Muscle of leg (tissue), 11 donors: Measurements from ENCODE around the gene RARA. TPM values are rescaled to one million over a fixed set of nuclear protein-coding genes. Genes with fewer than 3 reads are reported as not detected.

Experiments used
- DNase-seq: peaks from one replicate; pipeline ENCODE4 v3.0.0; 2013
- H3K27ac ChIP-seq: one replicate; pipeline ENCODE4 v1.5.1; 2013; ENCODE audit warnings: mild to moderate bottlenecking, low read length, control low read depth
- H3K27me3 ChIP-seq: one replicate; pipeline ENCODE4 v1.6.1; 2013; ENCODE audit warnings: low read length; ENCODE audit not compliant: control insufficient read depth, insufficient read depth
- H3K36me3 ChIP-seq: one replicate; pipeline ENCODE4 v1.6.1; 2013; ENCODE audit warnings: low read length; ENCODE audit not compliant: control insufficient read depth, insufficient read depth
- H3K4me1 ChIP-seq: one replicate; pipeline ENCODE4 v1.6.1; 2013; ENCODE audit warnings: low read length; ENCODE audit not compliant: control insufficient read depth, insufficient read depth
- H3K4me3 ChIP-seq: one replicate; pipeline ENCODE4 v1.5.1; 2013; ENCODE audit warnings: low read length, control low read depth
- H3K9me3 ChIP-seq: replicated peaks from 2 replicates; pipeline ENCODE4 v1.6.1; 2013; ENCODE audit warnings: low read depth, low read length; ENCODE audit not compliant: control insufficient read depth
- WGBS: methylation state at CpG from one replicate; pipeline ENCODE4 v1.1.5; 2013; ENCODE audit warnings: missing lambda C conversion rate; ENCODE audit not compliant: insufficient coverage; 5-methylcytosine and 5-hydroxymethylcytosine counted together
- polyA plus RNA-seq, 8 donors: library from polyadenylated mRNA; unstranded; fragments of 120-200 nt; gene quantifications; one replicate each; pipeline versions ENCODE4 v1.2.1 to v1.2.3, GENCODE V29; 2013; ENCODE audit warnings: inconsistent platforms in 1 of 8, low replicate concordance in 1 of 8; ENCODE audit not compliant: insufficient read length in 8 of 8, insufficient read depth in 1 of 8
- total RNA-seq: library from RNA; stranded (reverse); fragments of 120-200 nt; gene quantifications from one replicate; pipeline ENCODE4 v1.2.4, GENCODE V29; 2013

RARA gene
- total and polyA plus RNA-seq, 9 donors, result 28.2 to 77.2 (median 62.1) TPM

GRCh38 chr17:40314584-40314956, 5.6 kb downstream of the RARA start:
- H3K36me3 ChIP-seq, result no peaks in the 10 kb centered on the region
- no peaks in the 10 kb centered on the region for H3K27me3 ChIP-seq
- DNase-seq, result peak; percentile 86
- peaks cover 90% of the 10 kb centered on the region for H3K4me1 ChIP-seq
- peak overlapping the region; percentile 94 for H3K27ac ChIP-seq
- no CpG with 5 or more reads among the region's 3 CpGs for WGBS
- H3K9me3 ChIP-seq, result no peaks in the 10 kb centered on the region
- H3K4me3 ChIP-seq, result no peak overlapping the region

DNA sequence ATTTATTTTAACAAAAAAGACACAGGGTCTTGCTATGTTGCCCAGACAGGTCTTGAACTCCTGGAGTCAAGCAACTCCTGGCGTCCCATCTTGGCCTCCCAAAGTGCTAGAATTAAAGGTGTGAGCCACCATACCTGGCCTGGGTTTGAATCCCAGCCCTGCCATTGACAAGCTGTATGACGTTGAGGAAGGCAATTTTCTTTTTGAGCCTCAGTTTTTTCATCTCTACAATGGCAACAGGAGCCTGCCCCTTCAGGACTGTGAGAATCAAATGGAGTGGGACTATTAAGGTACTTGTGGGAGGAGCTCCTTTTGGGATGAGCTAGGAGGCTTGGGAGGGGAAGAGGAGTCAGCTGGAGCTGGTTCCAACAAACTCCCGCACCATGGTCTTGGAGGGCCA, 6.2 kb downstream of the RARA start:
- Histone ChIP-seq H3K27ac (peak overlapping the region; percentile 98), H3K36me3 (no peaks in the 10 kb centered on the region), H3K4me3 (no peak overlapping the region), H3K9me3 (no peaks in the 10 kb centered on the region), H3K27me3 (no peaks in the 10 kb centered on the region), H3K4me1 (peaks cover 90% of the 10 kb centered on the region)
- WGBS, result 100% methylated on average over 1 of the region's 3 CpGs
- no peak for DNase-seq

- peak overlapping the region; percentile 98 for H3K27ac ChIP-seq
- no peak overlapping the region for H3K4me3 ChIP-seq
Measured at GRCh38 chr17:40315678-40316570, 6.9 kb downstream of the RARA start.

GRCh38 chr17:40316571-40317344, 7.8 kb downstream of the RARA start:
- Histone ChIP-seq H3K27me3 (no peaks in the 10 kb centered on the region), H3K27ac (peak overlapping the region; percentile 98), H3K4me3 (peak overlapping the region; percentile 32), H3K36me3 (no peaks in the 10 kb centered on the region), H3K9me3 (no peaks in the 10 kb centered on the region), H3K4me1 (peaks cover 90% of the 10 kb centered on the region)
- DNase-seq, result peak; percentile 95
- WGBS, result 2% methylated on average over 30 of the region's 38 CpGs

More at GRCh38 chr17:40315678-40316570, 6.9 kb downstream of the RARA start:
- H3K36me3 ChIP-seq, result no peaks in the 10 kb centered on the region
- 34% methylated on average over 5 of the region's 9 CpGs for WGBS
- DNase-seq, result no peak
- H3K27me3 ChIP-seq, result no peaks in the 10 kb centered on the region
- H3K4me1 ChIP-seq, result peaks cover 90% of the 10 kb centered on the region
- no peaks in the 10 kb centered on the region for H3K9me3 ChIP-seq

- 5% methylated on average over 4 of the region's 6 CpGs for WGBS
- Histone ChIP-seq H3K27me3 (no peaks in the 10 kb centered on the region), H3K9me3 (no peaks in the 10 kb centered on the region), H3K36me3 (no peaks in the 10 kb centered on the region), H3K4me3 (peak overlapping the region; percentile 96), H3K27ac (peak overlapping the region; percentile 98), H3K4me1 (peaks cover 90% of the 10 kb centered on the region)
- peak; percentile 87 for DNase-seq
Measured at GRCh38 chr17:40317345-40317873, 8.4 kb downstream of the RARA start.

- no peaks in the 10 kb centered on the region for H3K9me3 ChIP-seq
- under 1% methylated on average over 30 of the region's 70 CpGs for WGBS
- H3K4me3 ChIP-seq, result peak overlapping the region; percentile 96
- peak; percentile 99 for DNase-seq
- H3K4me1 ChIP-seq, result peaks cover 90% of the 10 kb centered on the region
- H3K27ac ChIP-seq, result peak overlapping the region; percentile 98
- no peaks in the 10 kb centered on the region for H3K27me3 ChIP-seq
- H3K36me3 ChIP-seq, result no peaks in the 10 kb centered on the region
Measured at GRCh38 chr17:40317880-40318829, 9.2 kb downstream of the RARA start.

DNA sequence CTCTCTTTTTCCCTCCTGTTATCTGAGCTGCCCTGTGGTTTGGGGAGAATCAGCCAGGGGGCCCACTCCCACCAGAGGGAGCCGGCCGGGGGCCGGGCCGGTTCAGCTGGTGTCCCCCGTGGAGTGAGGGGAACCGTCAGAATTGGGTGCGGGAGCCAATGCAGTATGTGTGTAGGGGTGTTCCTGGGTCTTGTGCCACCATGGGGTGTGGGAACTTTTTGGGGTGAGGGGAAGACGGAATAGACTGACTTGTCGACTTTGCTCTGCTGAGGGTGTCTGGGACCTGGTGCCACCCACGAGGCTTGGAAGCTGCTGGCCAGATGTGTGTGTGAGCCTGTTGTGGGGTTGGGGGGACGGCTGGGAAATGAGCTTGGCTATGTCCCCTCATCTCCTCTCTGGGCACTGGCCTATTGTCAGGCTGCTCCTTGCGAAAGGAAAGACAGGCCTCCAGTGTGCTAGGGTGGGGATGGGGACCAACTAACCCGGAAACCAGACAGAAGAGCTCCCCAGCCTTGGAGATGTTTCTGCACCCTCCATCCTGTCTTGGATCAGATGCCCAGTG, 9.9 kb downstream of the RARA start:
- WGBS, result 1% methylated on average over 8 of the region's 13 CpGs
- no peaks in the 10 kb centered on the region for H3K36me3 ChIP-seq
- peak overlapping the region; percentile 89 for H3K27ac ChIP-seq
- peak overlapping the region; percentile 96 for H3K4me3 ChIP-seq
- peaks cover 90% of the 10 kb centered on the region for H3K4me1 ChIP-seq
- H3K27me3 ChIP-seq, result no peaks in the 10 kb centered on the region
- DNase-seq, result peak; percentile 59
- no peaks in the 10 kb centered on the region for H3K9me3 ChIP-seq

- Histone ChIP-seq H3K9me3 (no peaks in the 10 kb centered on the region), H3K36me3 (no peaks in the 10 kb centered on the region), H3K27me3 (no peaks in the 10 kb centered on the region), H3K27ac (peak overlapping the region; percentile 89), H3K4me1 (peaks cover 90% of the 10 kb centered on the region), H3K4me3 (peak overlapping the region; percentile 96)
- DNase-seq, result no peak
- WGBS, result 46% methylated on average over 2 of the region's 11 CpGs
Measured at GRCh38 chr17:40319651-40320540, 10.9 kb downstream of the RARA start.
